ENCODE results near the gene FBXW4. TPM values are rescaled to one million over a fixed set of nuclear protein-coding genes. Genes with fewer than 3 reads are reported as not detected.

Gene FBXW4
- polyA plus RNA-seq, 1 donor from 2014 or later: 7.7 TPM

DNA sequence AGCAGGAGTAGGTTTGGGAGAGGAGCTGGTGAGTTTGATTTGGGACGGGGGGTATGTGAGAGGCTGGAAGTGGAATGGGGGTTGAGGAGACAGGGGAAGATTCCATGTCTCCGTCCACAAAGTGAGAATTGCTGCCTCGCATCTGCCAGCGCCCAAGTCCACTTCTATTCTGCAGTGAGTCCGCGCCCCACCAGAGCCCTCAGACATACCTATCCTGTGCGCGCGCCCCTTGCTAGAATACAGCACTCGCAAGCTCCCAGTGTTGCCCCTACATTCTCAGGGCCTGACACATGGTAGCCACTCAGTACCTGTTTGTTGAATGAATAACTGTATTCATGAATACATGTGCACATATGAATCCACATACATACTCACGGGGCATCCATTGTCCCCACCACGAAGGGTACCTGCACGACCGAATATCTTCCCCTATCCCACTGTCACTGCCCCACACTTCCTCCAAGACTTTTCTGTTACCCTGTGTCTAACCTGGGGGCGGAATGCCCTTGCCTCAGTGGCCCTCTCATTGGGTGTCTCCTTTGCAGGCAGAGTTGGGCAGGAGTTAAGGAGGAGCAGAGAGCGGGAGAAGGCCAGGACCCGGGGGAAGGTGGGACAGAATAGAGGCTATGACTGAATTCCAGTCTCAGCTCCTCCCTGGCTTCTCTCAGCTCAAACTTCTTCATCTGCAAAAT, 126.8 kb downstream of the FBXW4 start:
- no peak overlapping the region for H3K27ac ChIP-seq (ENCODE audit: low read length)

DNA sequence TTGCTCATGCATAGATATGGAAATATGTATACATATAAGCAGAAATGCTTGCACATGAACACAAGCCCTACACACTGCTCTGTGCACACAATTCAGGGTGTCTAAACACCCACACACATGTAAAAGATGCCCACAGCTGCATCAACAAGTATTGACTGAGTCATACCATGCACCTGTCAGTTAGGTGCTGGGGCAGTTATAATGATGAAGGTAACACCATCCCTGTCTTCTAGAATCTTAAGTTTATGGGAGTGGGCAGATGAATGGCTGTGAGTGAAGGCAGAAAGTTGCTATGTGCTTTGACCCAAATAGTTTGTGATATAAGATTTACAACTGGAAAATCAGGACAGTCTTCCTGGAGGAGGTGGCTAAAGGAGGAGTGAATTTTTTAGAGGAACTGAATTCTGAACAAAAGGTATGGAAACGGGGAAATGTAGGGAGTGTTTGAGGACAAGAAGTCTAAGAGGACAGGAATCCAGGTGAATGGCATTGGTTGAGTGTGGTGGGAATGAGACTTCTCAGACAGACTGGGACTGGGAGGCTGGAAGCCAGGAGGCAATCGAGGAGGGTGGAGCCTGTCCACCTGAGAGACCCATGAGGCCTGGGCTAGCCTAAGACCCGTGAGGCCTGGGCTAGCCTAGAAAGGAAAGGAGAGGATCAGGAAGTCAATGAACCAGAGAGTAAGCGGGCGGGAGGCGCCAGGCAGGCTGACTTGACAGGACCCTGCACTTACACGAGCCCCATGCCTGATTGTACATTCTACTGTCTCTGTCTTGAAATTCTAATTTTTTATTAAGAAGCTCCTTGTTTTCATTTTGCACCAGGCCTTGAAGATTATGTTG, 127.6 kb downstream of the FBXW4 start:
- H3F3A ChIP-seq (ENCODE audit: insufficient read depth, low read length, poor library complexity, severe bottlenecking): no peaks in the 10 kb centered on the region
- H3K79me2 ChIP-seq (replicated peaks; ENCODE audit: insufficient read depth, low read length): no peaks in the 10 kb centered on the region
- no peak overlapping the region for H3K27ac ChIP-seq (ENCODE audit: low read length)
- no peaks in the 10 kb centered on the region for H3K36me3 ChIP-seq (ENCODE audit: insufficient read depth, low read length)
- H3K4me3 ChIP-seq (ENCODE audit: low read length): no peak overlapping the region
- peaks cover 22% of the 10 kb centered on the region for H3K27me3 ChIP-seq (ENCODE audit: insufficient read depth, low read depth, low read length)
- no peak overlapping the region for H3K9ac ChIP-seq (ENCODE audit: low read length)
- no peaks in the 10 kb centered on the region for H4K20me1 ChIP-seq (ENCODE audit: insufficient read depth)
- H2AFZ ChIP-seq (ENCODE audit: low read depth, low read length): no peak overlapping the region
- H3K4me2 ChIP-seq (ENCODE audit: low read length): no peak overlapping the region
- no peaks in the 10 kb centered on the region for H3K9me2 ChIP-seq (ENCODE audit: insufficient read depth, low read length)
- H3K9me3 ChIP-seq (ENCODE audit: low read length): no peaks in the 10 kb centered on the region
- no peak for TF ChIP-seq EP300 (conservative IDR thresholded peaks at IDR 0.05; ENCODE audit: poor library complexity, severe bottlenecking)
- TF ChIP-seq SMC3 (conservative IDR thresholded peaks at IDR 0.05; ENCODE audit: poor library complexity): no peak
- no peak for TF ChIP-seq POLR2AphosphoS5 (IDR thresholded peaks at IDR 0.05)
- no peak for TF ChIP-seq MXI1 (conservative IDR thresholded peaks at IDR 0.05; ENCODE audit: poor library complexity, severe bottlenecking)
- no peak for TF ChIP-seq EZH2 (IDR thresholded peaks at IDR 0.05; ENCODE audit: borderline replicate concordance, insufficient read depth, low read length, poor library complexity, severe bottlenecking)
- no peak for TF ChIP-seq TAF1 (IDR thresholded peaks at IDR 0.05; ENCODE audit: low read depth)
- TF ChIP-seq RAD21 (conservative IDR thresholded peaks at IDR 0.05): no peak
- TF ChIP-seq, protein P1, sequence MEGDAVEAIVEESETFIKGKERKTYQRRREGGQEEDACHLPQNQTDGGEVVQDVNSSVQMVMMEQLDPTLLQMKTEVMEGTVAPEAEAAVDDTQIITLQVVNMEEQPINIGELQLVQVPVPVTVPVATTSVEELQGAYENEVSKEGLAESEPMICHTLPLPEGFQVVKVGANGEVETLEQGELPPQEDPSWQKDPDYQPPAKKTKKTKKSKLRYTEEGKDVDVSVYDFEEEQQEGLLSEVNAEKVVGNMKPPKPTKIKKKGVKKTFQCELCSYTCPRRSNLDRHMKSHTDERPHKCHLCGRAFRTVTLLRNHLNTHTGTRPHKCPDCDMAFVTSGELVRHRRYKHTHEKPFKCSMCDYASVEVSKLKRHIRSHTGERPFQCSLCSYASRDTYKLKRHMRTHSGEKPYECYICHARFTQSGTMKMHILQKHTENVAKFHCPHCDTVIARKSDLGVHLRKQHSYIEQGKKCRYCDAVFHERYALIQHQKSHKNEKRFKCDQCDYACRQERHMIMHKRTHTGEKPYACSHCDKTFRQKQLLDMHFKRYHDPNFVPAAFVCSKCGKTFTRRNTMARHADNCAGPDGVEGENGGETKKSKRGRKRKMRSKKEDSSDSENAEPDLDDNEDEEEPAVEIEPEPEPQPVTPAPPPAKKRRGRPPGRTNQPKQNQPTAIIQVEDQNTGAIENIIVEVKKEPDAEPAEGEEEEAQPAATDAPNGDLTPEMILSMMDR (IDR thresholded peaks at IDR 0.05; ENCODE audit: poor library complexity, severe bottlenecking): no peak

More for the DNA sequence above, 126.8 kb downstream of the FBXW4 start:
- no peaks in the 10 kb centered on the region for H3K9me3 ChIP-seq (ENCODE audit: low read length)
- peaks cover 22% of the 10 kb centered on the region for H3K27me3 ChIP-seq (ENCODE audit: insufficient read depth, low read depth, low read length)
- H3K4me3 ChIP-seq (ENCODE audit: low read length): no peak overlapping the region
- H3K4me2 ChIP-seq (ENCODE audit: low read length): no peak overlapping the region
- H3K9me2 ChIP-seq (ENCODE audit: insufficient read depth, low read length): no peaks in the 10 kb centered on the region
- TF ChIP-seq TAF1 (IDR thresholded peaks at IDR 0.05; ENCODE audit: low read depth) (no peak), MXI1 (conservative IDR thresholded peaks at IDR 0.05; ENCODE audit: poor library complexity, severe bottlenecking) (no peak), POLR2AphosphoS5 (IDR thresholded peaks at IDR 0.05) (no peak), EZH2 (IDR thresholded peaks at IDR 0.05; ENCODE audit: borderline replicate concordance, insufficient read depth, low read length, poor library complexity, severe bottlenecking) (no peak), RAD21 (conservative IDR thresholded peaks at IDR 0.05) (no peak), SMC3 (conservative IDR thresholded peaks at IDR 0.05; ENCODE audit: poor library complexity) (no peak), EP300 (conservative IDR thresholded peaks at IDR 0.05; ENCODE audit: poor library complexity, severe bottlenecking) (no peak)
- TF ChIP-seq, protein P2, sequence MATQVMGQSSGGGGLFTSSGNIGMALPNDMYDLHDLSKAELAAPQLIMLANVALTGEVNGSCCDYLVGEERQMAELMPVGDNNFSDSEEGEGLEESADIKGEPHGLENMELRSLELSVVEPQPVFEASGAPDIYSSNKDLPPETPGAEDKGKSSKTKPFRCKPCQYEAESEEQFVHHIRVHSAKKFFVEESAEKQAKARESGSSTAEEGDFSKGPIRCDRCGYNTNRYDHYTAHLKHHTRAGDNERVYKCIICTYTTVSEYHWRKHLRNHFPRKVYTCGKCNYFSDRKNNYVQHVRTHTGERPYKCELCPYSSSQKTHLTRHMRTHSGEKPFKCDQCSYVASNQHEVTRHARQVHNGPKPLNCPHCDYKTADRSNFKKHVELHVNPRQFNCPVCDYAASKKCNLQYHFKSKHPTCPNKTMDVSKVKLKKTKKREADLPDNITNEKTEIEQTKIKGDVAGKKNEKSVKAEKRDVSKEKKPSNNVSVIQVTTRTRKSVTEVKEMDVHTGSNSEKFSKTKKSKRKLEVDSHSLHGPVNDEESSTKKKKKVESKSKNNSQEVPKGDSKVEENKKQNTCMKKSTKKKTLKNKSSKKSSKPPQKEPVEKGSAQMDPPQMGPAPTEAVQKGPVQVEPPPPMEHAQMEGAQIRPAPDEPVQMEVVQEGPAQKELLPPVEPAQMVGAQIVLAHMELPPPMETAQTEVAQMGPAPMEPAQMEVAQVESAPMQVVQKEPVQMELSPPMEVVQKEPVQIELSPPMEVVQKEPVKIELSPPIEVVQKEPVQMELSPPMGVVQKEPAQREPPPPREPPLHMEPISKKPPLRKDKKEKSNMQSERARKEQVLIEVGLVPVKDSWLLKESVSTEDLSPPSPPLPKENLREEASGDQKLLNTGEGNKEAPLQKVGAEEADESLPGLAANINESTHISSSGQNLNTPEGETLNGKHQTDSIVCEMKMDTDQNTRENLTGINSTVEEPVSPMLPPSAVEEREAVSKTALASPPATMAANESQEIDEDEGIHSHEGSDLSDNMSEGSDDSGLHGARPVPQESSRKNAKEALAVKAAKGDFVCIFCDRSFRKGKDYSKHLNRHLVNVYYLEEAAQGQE (IDR thresholded peaks at IDR 0.05; ENCODE audit: borderline replicate concordance): no peak
- TF ChIP-seq, protein P1 (IDR thresholded peaks at IDR 0.05; ENCODE audit: poor library complexity, severe bottlenecking): no peak
- no peaks in the 10 kb centered on the region for H4K20me1 ChIP-seq (ENCODE audit: insufficient read depth)
- H2AFZ ChIP-seq (ENCODE audit: low read depth, low read length): no peak overlapping the region
- no peaks in the 10 kb centered on the region for H3F3A ChIP-seq (ENCODE audit: insufficient read depth, low read length, poor library complexity, severe bottlenecking)
- no peaks in the 10 kb centered on the region for H3K79me2 ChIP-seq (replicated peaks; ENCODE audit: insufficient read depth, low read length)
- H3K9ac ChIP-seq (ENCODE audit: low read length): no peak overlapping the region
- H3K36me3 ChIP-seq (ENCODE audit: insufficient read depth, low read length): no peaks in the 10 kb centered on the region
